ENCODE data around the gene ARHGAP19. TPM values are rescaled to one million over a fixed set of nuclear protein-coding genes. Genes with fewer than 3 reads are reported as not detected.

The ARHGAP19 gene
- total and polyA plus RNA-seq, 2 donors: 6.0 to 21.3 TPM

GRCh38 chr10:97197030-97197500 lies 95.4 kb downstream of the ARHGAP19 start:
- H3K4me3 ChIP-seq (ENCODE audit: low read depth, low read length): no peak overlapping the region
- DNase-seq (ENCODE audit: extremely low spot score): no peak
- H3K36me3 ChIP-seq (ENCODE audit: insufficient read depth): no peaks in the 10 kb centered on the region
- 57% methylated on average over 7 of the region's 7 CpGs for WGBS
- H3K27ac ChIP-seq (ENCODE audit: low read depth): no peak overlapping the region
- H3K4me1 ChIP-seq (ENCODE audit: insufficient read depth): no peaks in the 10 kb centered on the region

- H3K27ac ChIP-seq (ENCODE audit: low read depth): no peak overlapping the region
- 4% methylated on average over 56 of the region's 56 CpGs for WGBS
- H3K4me1 ChIP-seq (ENCODE audit: insufficient read depth): no peaks in the 10 kb centered on the region
- no peaks in the 10 kb centered on the region for H3K36me3 ChIP-seq (ENCODE audit: insufficient read depth)
- H3K4me3 ChIP-seq (ENCODE audit: low read depth, low read length): peak overlapping the region; percentile 23
- DNase-seq (ENCODE audit: extremely low spot score): no peak
Measured at GRCh38 chr10:97196223-97197029, 96.0 kb downstream of the ARHGAP19 start.

GRCh38 chr10:97195706-97196222 lies 96.7 kb downstream of the ARHGAP19 start:
- no peak for DNase-seq (ENCODE audit: extremely low spot score)
- Histone ChIP-seq H3K4me3 (ENCODE audit: low read depth, low read length) (peak overlapping the region; percentile 23), H3K36me3 (ENCODE audit: insufficient read depth) (no peaks in the 10 kb centered on the region), H3K27ac (ENCODE audit: low read depth) (no peak overlapping the region), H3K4me1 (ENCODE audit: insufficient read depth) (no peaks in the 10 kb centered on the region)
- 21% methylated on average over 11 of the region's 11 CpGs for WGBS

- no peak for DNase-seq (ENCODE audit: extremely low spot score)
- H3K27ac ChIP-seq (ENCODE audit: low read depth): no peak overlapping the region
- no peaks in the 10 kb centered on the region for H3K36me3 ChIP-seq (ENCODE audit: insufficient read depth)
- 87% methylated on average over 5 of the region's 5 CpGs for WGBS
- H3K4me3 ChIP-seq (ENCODE audit: low read depth, low read length): no peak overlapping the region
- no peaks in the 10 kb centered on the region for H3K4me1 ChIP-seq (ENCODE audit: insufficient read depth)
Measured at GRCh38 chr10:97192952-97193435, 99.4 kb downstream of the ARHGAP19 start.

GRCh38 chr10:97190450-97190849 lies 102.0 kb downstream of the ARHGAP19 start:
- Histone ChIP-seq H3K27ac (ENCODE audit: low read depth) (no peak overlapping the region), H3K4me3 (ENCODE audit: low read depth, low read length) (no peak overlapping the region), H3K36me3 (ENCODE audit: insufficient read depth) (no peaks in the 10 kb centered on the region), H3K4me1 (ENCODE audit: insufficient read depth) (no peaks in the 10 kb centered on the region)
- 89% methylated on average over 2 of the region's 2 CpGs for WGBS
- DNase-seq (ENCODE audit: extremely low spot score): no peak

GRCh38 chr10:97188261-97188711 lies 104.2 kb downstream of the ARHGAP19 start:
- 47% methylated on average over 11 of the region's 11 CpGs for WGBS
- Histone ChIP-seq H3K27ac (ENCODE audit: low read depth) (no peak overlapping the region), H3K4me1 (ENCODE audit: insufficient read depth) (no peaks in the 10 kb centered on the region), H3K36me3 (ENCODE audit: insufficient read depth) (no peaks in the 10 kb centered on the region), H3K4me3 (ENCODE audit: low read depth, low read length) (no peak overlapping the region)
- no peak for DNase-seq (ENCODE audit: extremely low spot score)

GRCh38 chr10:97186911-97187310 lies 105.5 kb downstream of the ARHGAP19 start:
- DNase-seq (ENCODE audit: extremely low spot score): no peak
- WGBS: 84% methylated on average over 18 of the region's 18 CpGs

GRCh38 chr10:97185326-97186058 lies 106.9 kb downstream of the ARHGAP19 start, which contains the start of gene SLIT1:
Gene SLIT1 (minus strand): TSS chr10:97185959. CDS start chr10:97185674, 285 bp downstream.
- DNase-seq (ENCODE audit: extremely low spot score): no peak
- no peaks in the 10 kb centered on the region for H3K36me3 ChIP-seq (ENCODE audit: insufficient read depth)
- H3K27ac ChIP-seq (ENCODE audit: low read depth): no peak within 1 kb of the TSS
- under 1% methylated on average over 74 of the region's 74 CpGs for WGBS
- no peaks in the 10 kb centered on the region for H3K4me1 ChIP-seq (ENCODE audit: insufficient read depth)
- peak within 1 kb of the TSS; percentile 20 for H3K4me3 ChIP-seq (ENCODE audit: low read depth, low read length)

More at GRCh38 chr10:97186911-97187310, 105.5 kb downstream of the ARHGAP19 start:
- H3K4me1 ChIP-seq (ENCODE audit: insufficient read depth): no peaks in the 10 kb centered on the region
- H3K36me3 ChIP-seq (ENCODE audit: insufficient read depth): no peaks in the 10 kb centered on the region
- no peak overlapping the region for H3K4me3 ChIP-seq (ENCODE audit: low read depth, low read length)
- H3K27ac ChIP-seq (ENCODE audit: low read depth): no peak overlapping the region

- H3K4me3 ChIP-seq (ENCODE audit: low read depth, low read length): no peak overlapping the region
- no peaks in the 10 kb centered on the region for H3K4me1 ChIP-seq (ENCODE audit: insufficient read depth)
- DNase-seq (ENCODE audit: extremely low spot score): no peak
- WGBS: 16% methylated on average over 17 of the region's 17 CpGs
- no peak overlapping the region for H3K27ac ChIP-seq (ENCODE audit: low read depth)
- H3K36me3 ChIP-seq (ENCODE audit: insufficient read depth): no peaks in the 10 kb centered on the region
Measured at GRCh38 chr10:97184971-97185325, 107.5 kb downstream of the ARHGAP19 start.

GRCh38 chr10:97183314-97183713 lies 109.1 kb downstream of the ARHGAP19 start:
- H3K27ac ChIP-seq (ENCODE audit: low read depth): no peak overlapping the region
- no peak overlapping the region for H3K4me3 ChIP-seq (ENCODE audit: low read depth, low read length)
- no peaks in the 10 kb centered on the region for H3K4me1 ChIP-seq (ENCODE audit: insufficient read depth)
- no peak for DNase-seq (ENCODE audit: extremely low spot score)
- WGBS: 83% methylated on average over 3 of the region's 3 CpGs
- no peaks in the 10 kb centered on the region for H3K36me3 ChIP-seq (ENCODE audit: insufficient read depth)

- no peak overlapping the region for H3K4me3 ChIP-seq (ENCODE audit: low read depth, low read length)
- H3K36me3 ChIP-seq (ENCODE audit: insufficient read depth): no peaks in the 10 kb centered on the region
- H3K4me1 ChIP-seq (ENCODE audit: insufficient read depth): no peaks in the 10 kb centered on the region
- DNase-seq (ENCODE audit: extremely low spot score): no peak
- no peak overlapping the region for H3K27ac ChIP-seq (ENCODE audit: low read depth)
- WGBS: 87% methylated on average over 10 of the region's 10 CpGs
Measured at GRCh38 chr10:97182288-97182990, 110.0 kb downstream of the ARHGAP19 start.

- 87% methylated on average over 10 of the region's 10 CpGs for WGBS
- H3K4me1 ChIP-seq (ENCODE audit: insufficient read depth): no peaks in the 10 kb centered on the region
- no peaks in the 10 kb centered on the region for H3K36me3 ChIP-seq (ENCODE audit: insufficient read depth)
- DNase-seq (ENCODE audit: extremely low spot score): no peak
- no peak overlapping the region for H3K4me3 ChIP-seq (ENCODE audit: low read depth, low read length)
- no peak overlapping the region for H3K27ac ChIP-seq (ENCODE audit: low read depth)
Measured at GRCh38 chr10:97180986-97181385, 111.5 kb downstream of the ARHGAP19 start.

GRCh38 chr10:97180363-97180755 lies 112.1 kb downstream of the ARHGAP19 start:
- H3K4me1 ChIP-seq (ENCODE audit: insufficient read depth): no peaks in the 10 kb centered on the region
- DNase-seq (ENCODE audit: extremely low spot score): no peak
- H3K36me3 ChIP-seq (ENCODE audit: insufficient read depth): no peaks in the 10 kb centered on the region
- H3K4me3 ChIP-seq (ENCODE audit: low read depth, low read length): no peak overlapping the region
- WGBS: 73% methylated on average over 8 of the region's 8 CpGs
- no peak overlapping the region for H3K27ac ChIP-seq (ENCODE audit: low read depth)

Measured in urinary bladder (tissue), 4 donors.